GM19452 (cell line): Measurements from ENCODE around the gene NVL.
"Not testable (repeated sequence)": the region's sequence is repeated elsewhere in the genome, so short reads cannot be mapped to it uniquely, and the experiment has no call there.

Experiments
- ATAC-seq: cut with Tn5 transposase; IDR thresholded peaks from one replicate; pipeline ENCODE4 v1.9.1; 2021; ENCODE audit not compliant: unreplicated experiment

NVL gene

DNA sequence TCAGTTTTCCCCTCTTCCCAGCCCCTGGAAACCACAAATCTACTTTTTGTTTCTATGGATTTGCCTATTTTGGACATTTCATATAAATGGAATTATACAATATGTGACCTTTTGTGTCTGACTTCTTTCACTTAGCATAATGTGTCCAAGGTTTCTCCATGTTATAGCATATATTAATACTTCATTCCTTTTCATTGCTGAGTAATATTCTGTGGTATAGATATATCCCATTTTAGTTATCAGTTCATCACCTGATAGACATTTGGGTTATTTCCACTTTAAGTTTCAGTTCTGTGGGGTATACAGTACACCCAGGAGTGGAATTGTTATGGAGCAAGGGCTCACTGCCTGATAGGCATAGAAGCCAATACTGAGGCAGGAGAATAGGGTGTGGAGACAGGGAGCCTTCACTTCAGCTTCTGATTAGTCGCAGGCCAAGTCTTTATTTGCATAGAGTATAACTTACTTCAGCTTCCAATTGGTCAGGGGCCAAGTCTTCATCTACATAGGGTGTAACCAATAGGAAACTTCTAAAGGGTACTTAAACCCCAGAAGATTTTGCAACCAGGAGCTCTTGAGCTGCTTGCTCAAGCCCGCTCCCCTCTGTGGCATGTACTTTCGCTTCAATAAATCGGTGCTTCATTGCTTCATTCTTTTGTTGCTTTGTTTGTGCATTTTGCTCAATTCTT is 8.3 kb upstream of the NVL start:
- no peak for ATAC-seq

DNA sequence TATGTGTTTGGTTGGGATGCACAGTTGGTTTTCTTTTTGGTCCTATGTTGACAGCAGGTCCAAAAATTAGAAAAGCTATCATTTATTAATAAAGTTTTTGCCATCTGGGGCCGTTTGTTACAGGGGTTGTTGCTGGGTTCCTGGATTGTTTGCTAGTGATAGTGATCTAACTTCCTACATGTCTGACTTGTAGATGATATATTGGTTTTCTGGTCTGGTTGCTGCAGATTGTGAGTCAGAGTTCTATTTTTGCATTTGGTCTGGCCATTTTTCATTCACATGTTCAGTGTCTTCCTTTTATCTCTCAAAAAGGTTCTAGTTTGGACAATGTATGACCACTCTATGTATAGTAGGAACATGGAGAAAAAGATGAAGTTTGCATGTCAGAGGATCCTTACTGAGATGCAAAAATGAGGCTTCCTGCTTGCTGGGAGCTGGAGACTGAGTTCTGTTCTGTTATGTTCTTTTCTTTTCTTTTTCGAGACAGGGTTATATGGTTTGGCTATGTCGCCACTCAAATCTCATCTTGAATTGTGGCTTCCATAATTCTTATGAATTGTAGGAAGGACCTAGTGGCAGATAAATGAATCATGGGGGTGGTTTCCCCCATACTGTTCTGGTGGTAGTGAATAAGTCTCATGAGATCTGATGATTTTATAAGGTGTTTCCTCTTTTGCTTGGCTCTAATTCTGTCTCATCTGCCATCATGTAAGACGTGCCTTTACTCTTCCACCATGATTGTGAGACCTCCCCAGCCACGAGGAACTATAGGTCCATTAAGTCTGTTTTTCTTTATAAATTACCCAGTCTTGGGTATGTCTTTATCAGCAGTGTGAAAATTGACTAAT is 4.2 kb upstream of the NVL start:
- no peak for ATAC-seq

- ATAC-seq = peak; percentile 41
Measured at GRCh38 chr1:224333309-224333926, 3.4 kb upstream of the NVL start.

- no peak for ATAC-seq
Measured at GRCh38 chr1:224331824-224332223, 1.9 kb upstream of the NVL start.

GRCh38 chr1:224331326-224331725 is 1.4 kb upstream of the NVL start:
- ATAC-seq = no peak

GRCh38 chr1:224329484-224329841 is 509 bp downstream of the NVL start:
- no peak for ATAC-seq

DNA sequence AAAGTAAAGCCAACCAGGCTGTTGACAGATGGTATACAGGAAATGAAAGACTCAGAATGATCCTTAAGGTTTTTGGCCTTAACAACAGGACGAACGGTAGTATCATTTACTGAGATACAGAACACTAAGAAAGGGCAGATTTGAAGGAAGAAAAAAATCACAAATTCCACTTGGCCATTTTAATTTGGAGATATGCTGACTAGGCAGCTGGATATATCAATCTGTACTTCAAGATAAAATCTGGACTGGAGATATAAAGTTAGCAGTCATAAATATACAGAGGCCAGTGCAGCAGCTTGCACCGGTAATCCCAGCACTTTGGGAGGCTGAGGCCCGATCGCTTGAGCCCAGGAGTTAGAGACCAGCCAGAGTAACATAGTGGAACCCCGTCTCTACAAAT is 1.3 kb downstream of the NVL start:
- no peak for ATAC-seq

DNA sequence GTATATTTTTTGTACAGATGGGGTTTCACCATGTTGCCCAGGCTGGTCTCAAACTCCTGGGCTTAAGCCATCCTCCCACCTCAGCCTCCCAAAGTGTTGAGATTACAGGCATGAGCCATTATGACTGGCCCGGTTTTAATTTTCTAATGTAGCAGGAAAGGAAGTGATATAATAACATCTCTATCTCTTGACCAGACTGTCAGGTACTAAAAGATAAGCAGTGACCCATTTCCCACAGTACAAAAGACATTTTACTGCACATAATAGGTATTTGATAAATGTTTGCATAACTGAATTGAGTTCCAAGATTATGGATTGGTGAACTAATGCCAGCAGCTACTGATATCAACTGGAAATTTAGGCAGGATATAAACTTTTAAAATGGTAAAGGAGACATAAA is 4.0 kb downstream of the NVL start:
- no peak for ATAC-seq

DNA sequence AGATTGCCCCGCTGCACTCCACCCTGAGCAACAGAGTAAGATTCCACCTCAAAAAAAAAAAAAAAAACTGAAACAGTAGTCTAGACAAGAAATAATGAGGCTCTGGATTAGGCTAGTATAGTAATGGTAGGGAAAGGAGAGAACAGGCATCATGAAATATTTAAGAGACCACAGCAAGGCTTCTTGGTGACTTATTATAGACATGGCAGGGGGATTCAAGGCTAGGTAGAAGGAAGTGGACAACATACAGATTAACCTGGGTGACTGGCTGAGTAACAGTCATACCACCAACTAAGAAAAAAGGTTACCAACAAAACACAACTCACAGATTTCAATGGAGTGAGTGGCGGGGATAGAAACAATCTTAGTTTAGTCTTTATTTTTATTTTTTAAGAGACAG is 8.3 kb downstream of the NVL start:
- ATAC-seq = no peak

- ATAC-seq = no peak
Measured at GRCh38 chr1:224317383-224318045, 12.5 kb downstream of the NVL start.

DNA sequence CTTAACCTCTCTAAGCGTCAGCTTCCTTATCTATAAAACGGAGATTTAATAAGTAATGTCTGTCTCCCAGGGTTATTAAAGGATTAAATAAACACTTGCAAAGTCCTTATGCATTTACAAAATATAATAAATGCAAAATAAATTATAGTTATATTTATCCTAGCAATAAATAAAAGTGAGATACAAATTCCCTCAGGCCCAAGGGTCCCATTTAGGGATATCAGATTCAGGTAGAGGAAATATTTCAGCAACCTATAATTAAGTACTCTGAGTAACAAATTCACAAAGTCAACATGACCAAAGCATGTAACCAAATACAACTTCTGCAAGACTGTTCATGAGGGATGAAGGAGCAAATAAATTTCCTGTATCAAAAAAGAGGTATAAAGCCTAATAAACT is 17.9 kb downstream of the NVL start:
- no peak for ATAC-seq

GRCh38 chr1:224311503-224311902 is 18.5 kb downstream of the NVL start:
- ATAC-seq = not testable (repeated sequence)

DNA sequence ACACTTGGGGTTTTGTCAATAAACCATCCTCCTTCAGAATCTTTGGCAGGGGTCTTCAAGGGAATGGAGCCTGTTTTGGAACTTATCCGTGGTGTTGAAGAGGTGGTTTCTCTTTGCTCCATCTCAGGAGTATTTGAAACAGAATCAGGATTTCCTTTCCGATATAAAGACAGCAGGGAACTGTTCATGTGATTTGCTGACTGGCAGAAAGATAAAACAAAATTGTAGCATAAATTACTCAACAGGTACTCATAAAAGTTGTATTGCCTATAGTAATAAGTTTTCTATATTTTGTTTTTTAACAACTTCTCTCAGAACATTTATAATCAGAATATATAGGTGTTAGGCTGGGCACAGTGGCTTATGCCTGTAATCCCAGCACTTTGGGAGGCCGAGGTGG is 21.9 kb downstream of the NVL start:
- no peak for ATAC-seq

GRCh38 chr1:224304767-224305166 is 25.2 kb downstream of the NVL start:
- ATAC-seq = no peak

DNA sequence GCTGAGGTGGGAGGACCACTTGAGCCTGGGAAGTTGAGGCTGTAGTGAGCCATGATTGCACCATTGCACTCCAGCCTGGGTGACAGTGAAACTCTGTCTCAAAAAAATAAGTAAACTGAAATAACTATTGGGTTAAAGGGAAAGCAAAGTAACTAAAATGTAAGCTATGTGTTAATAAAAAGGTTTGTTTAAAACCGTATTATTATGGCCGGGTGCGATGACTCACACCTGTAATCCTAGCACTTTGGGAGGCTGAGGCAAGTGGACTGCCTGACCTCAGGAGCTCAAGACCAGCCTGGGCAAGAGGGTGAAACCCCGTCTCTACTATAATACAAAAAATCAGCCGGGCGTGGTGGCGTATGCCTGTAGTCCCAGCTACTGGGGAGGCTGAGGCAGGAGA is 27.0 kb downstream of the NVL start:
- ATAC-seq = no peak

DNA sequence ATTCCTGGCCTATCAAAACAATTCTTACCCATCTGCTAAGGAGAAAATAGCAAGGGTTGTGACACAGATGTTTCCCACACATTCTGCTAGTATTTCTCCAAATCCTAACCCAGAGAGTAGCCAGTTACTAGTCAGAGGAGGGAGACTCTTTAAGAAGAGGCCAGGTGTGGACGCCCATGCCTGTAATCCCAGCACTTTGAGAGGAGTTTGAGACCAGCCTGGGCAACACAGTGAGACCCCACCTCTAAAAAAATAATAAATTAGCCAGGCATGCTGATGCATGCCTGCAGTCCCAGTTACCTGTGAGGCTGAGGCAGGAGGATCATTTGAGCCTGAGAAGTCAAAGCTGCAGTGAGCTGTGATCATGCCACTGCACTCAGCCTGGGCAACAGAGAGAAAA is 28.6 kb downstream of the NVL start:
- no peak for ATAC-seq

GRCh38 chr1:224300346-224300745 is 29.6 kb downstream of the NVL start:
- no peak for ATAC-seq

GRCh38 chr1:224298346-224299330 is 31.3 kb downstream of the NVL start:
- ATAC-seq = no peak

- no peak for ATAC-seq
Measured at GRCh38 chr1:224294775-224295174, 35.2 kb downstream of the NVL start.

- no peak for ATAC-seq
Measured at GRCh38 chr1:224292419-224292818, 37.6 kb downstream of the NVL start.
